ENCODE data around the gene DHX16. TPM values are rescaled to one million over a fixed set of nuclear protein-coding genes. Genes with fewer than 3 reads are reported as not detected.

DHX16 gene
- polyA plus RNA-seq, 1 donor (not counting 4 experiments of a cell fraction or from before 2014, with no cell fraction given), result 34.2 TPM

DNA sequence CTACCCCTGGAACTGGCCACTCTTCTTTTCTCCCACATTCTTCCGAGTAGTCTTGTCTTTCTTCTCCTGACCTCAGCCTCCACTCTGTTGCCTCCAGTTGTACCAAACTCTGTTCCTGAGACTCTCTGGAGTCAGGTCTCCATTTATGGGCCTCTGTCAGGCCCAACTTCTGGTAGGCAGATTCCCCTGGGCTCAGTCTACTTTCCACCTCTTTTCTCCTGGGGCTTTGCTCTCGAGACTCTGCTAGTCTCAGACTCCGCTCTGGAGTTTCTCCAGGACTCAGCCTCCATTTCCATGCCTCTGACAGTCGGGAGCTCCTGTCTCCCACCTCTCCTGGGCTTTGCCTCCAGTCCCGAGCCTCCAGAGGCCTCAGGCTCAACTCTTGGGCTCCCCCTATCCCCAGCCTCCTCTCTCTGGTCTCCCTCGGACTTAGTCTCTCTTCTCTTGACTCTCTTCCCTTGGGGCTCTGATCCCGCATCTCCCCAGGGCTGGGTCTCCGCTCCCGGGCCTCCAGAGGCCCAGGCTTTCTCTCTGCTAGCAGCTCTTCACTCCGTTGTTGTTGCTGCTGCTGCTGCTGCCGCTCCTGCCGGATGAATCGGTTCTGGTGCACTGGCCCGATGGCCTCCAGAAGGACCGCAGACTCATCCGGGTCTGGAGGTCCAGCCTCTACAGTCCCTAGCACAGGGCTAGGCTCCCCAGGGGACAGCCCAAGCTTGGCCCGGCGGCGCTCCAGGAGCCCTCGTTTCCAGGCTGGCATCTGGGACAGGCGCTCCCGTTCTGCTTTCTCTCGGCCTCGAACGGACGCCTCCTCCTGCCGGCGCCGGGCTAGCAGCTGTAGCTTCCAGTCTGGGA, 12.6 kb upstream of the DHX16 start:
- Histone ChIP-seq H3K9me1 (ENCODE audit: control insufficient read depth, extremely low read depth, insufficient read depth, low read length) (no peaks in the 10 kb centered on the region), H3K4me3 (ENCODE audit: control insufficient read depth in 2 of 3, extremely low read depth in 1 of 3, insufficient read depth in 2 of 3, low read depth in 1 of 3, low read length in 3 of 3) (peak overlapping the region; percentile 68 to 94 (median 82)), H3K36me3 (ENCODE audit: control insufficient read depth in 2 of 2, extremely low read depth in 1 of 2, insufficient read depth in 2 of 2, low read length in 2 of 2) (peaks cover 10 to 37% of the 10 kb centered on the region in 2 experiments), H3K4me2 (ENCODE audit: control insufficient read depth, extremely low read depth, insufficient read depth, low read depth, low read length) (peak overlapping the region; percentile 100), H3K27me3 (ENCODE audit: control insufficient read depth, extremely low read depth, insufficient read depth, low read length) (no peaks in the 10 kb centered on the region), H3K4me1 (ENCODE audit: control insufficient read depth, extremely low read depth, insufficient read depth, low read length) (peaks cover 44% of the 10 kb centered on the region), H3K9me3 (ENCODE audit: control insufficient read depth, low read depth, low read length) (no peaks in the 10 kb centered on the region), H3K79me2 (ENCODE audit: control insufficient read depth, insufficient read depth, low read length) (peaks cover 87% of the 10 kb centered on the region), H3K9ac (ENCODE audit: control insufficient read depth, extremely low read depth, insufficient read depth, low read length) (peak overlapping the region; percentile 97), H2AFZ (ENCODE audit: control insufficient read depth, low read length) (no peak overlapping the region), H4K20me1 (ENCODE audit: control insufficient read depth, extremely low read depth, insufficient read depth, low read length) (peaks cover 11% of the 10 kb centered on the region), H3K27ac (ENCODE audit: control insufficient read depth, insufficient read depth, low read length) (peak overlapping the region; percentile 94)
- TF ChIP-seq, protein P1, sequence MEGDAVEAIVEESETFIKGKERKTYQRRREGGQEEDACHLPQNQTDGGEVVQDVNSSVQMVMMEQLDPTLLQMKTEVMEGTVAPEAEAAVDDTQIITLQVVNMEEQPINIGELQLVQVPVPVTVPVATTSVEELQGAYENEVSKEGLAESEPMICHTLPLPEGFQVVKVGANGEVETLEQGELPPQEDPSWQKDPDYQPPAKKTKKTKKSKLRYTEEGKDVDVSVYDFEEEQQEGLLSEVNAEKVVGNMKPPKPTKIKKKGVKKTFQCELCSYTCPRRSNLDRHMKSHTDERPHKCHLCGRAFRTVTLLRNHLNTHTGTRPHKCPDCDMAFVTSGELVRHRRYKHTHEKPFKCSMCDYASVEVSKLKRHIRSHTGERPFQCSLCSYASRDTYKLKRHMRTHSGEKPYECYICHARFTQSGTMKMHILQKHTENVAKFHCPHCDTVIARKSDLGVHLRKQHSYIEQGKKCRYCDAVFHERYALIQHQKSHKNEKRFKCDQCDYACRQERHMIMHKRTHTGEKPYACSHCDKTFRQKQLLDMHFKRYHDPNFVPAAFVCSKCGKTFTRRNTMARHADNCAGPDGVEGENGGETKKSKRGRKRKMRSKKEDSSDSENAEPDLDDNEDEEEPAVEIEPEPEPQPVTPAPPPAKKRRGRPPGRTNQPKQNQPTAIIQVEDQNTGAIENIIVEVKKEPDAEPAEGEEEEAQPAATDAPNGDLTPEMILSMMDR (optimal IDR thresholded peaks at IDR 0.05 in 1 of 3, IDR thresholded peaks at IDR 0.05 in 1 of 3, conservative IDR thresholded peaks at IDR 0.05 in 1 of 3; ENCODE audit: extremely low read depth in 1 of 3, insufficient read depth in 2 of 3, low read length in 3 of 3), result peak in 1 of 3 experiments; percentile 31
- TF ChIP-seq EZH2 (IDR thresholded peaks at IDR 0.05; ENCODE audit: low read length), result no peak
- dilution Hi-C loops (cut with MboI; ENCODE audit: extremely low pct_ligation_motif_present, low sequenced_read_pairs), result no loop called here
- DNase-seq (ENCODE audit: low read depth, low spot score) (no peak), FAIRE-seq (no peak)

DNA sequence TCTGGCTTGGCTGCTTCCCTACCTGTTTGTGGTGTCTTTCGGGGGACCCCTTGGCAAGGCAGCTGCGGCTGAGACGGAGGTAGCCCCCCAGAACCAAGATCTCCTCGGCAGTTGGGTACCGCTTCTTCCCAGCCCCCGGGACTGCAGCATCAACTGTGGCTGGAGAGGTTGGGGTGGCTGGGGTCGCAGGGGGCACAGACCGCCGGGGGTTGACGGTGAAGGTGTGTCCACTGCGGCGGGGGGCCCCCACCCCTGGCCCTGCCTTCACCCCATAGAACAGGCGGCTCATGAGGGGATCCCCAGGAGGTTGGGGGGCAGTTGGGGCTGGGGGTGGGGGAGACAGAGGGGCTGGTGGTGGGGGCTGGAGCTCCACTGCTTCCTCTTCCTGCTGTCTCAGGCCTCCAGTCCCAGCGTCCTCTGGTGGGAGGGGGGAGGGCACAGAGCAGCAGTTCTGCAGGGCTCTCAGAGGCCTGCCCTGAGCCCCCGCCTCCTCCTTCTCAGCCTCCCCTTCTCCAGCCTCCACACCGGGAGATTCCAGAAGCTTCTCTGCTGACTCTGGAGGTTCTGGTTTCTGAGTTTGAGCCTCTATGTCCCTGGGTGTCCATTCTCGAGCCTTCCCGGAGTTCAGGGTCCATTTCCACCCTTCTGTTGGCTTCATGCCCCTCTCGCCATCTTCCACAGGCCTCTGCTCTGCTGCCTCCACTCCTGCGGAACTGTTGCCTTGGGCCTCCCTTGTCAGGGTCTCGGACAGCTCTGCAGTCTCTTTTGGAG, 11.8 kb upstream of the DHX16 start:
- peaks cover 44% of the 10 kb centered on the region for H3K4me1 ChIP-seq (ENCODE audit: control insufficient read depth, extremely low read depth, insufficient read depth, low read length)
- dilution Hi-C loops (cut with MboI; ENCODE audit: extremely low pct_ligation_motif_present, low sequenced_read_pairs), result no loop called here

More for the DNA sequence above, 11.8 kb upstream of the DHX16 start:
- Histone ChIP-seq H3K36me3 (ENCODE audit: control insufficient read depth in 2 of 2, extremely low read depth in 1 of 2, insufficient read depth in 2 of 2, low read length in 2 of 2) (peaks cover 13 to 41% of the 10 kb centered on the region in 2 experiments), H3K9me3 (ENCODE audit: control insufficient read depth, low read depth, low read length) (no peaks in the 10 kb centered on the region), H3K27ac (ENCODE audit: control insufficient read depth, insufficient read depth, low read length) (peak overlapping the region; percentile 94), H3K4me2 (ENCODE audit: control insufficient read depth, extremely low read depth, insufficient read depth, low read depth, low read length) (peak overlapping the region; percentile 100), H2AFZ (ENCODE audit: control insufficient read depth, low read length) (no peak overlapping the region), H3K4me3 (ENCODE audit: control insufficient read depth in 2 of 3, extremely low read depth in 1 of 3, insufficient read depth in 2 of 3, low read depth in 1 of 3, low read length in 3 of 3) (peak overlapping the region; percentile 68 to 94 (median 82)), H3K27me3 (ENCODE audit: control insufficient read depth, extremely low read depth, insufficient read depth, low read length) (no peaks in the 10 kb centered on the region), H4K20me1 (ENCODE audit: control insufficient read depth, extremely low read depth, insufficient read depth, low read length) (peaks cover 19% of the 10 kb centered on the region), H3K79me2 (ENCODE audit: control insufficient read depth, insufficient read depth, low read length) (peaks cover 88% of the 10 kb centered on the region), H3K9ac (ENCODE audit: control insufficient read depth, extremely low read depth, insufficient read depth, low read length) (peak overlapping the region; percentile 97), H3K9me1 (ENCODE audit: control insufficient read depth, extremely low read depth, insufficient read depth, low read length) (no peaks in the 10 kb centered on the region)
- TF ChIP-seq, protein P1 (optimal IDR thresholded peaks at IDR 0.05 in 1 of 3, IDR thresholded peaks at IDR 0.05 in 1 of 3, conservative IDR thresholded peaks at IDR 0.05 in 1 of 3; ENCODE audit: extremely low read depth in 1 of 3, insufficient read depth in 2 of 3, low read length in 3 of 3), result no peak
- TF ChIP-seq EZH2 (IDR thresholded peaks at IDR 0.05; ENCODE audit: low read length), result no peak
- no peak for FAIRE-seq
- DNase-seq (ENCODE audit: low read depth, low spot score), result no peak
